K562 (cell line): ENCODE measurements around the gene CLCN5. TPM values are rescaled to one million over a fixed set of nuclear protein-coding genes. Genes with fewer than 3 reads are reported as not detected.

Experiments
- ATAC-seq: fragments of 200-7000 bp; cut with Tn5 transposase; 3 replicates; pipeline ENCODE4 v1.9.1; 2020; ENCODE audit warnings: moderate library complexity
- BruUV-seq: library from RNA; stranded (reverse); fragments of 400-500 nt; replicated peaks from 2 replicates; lab custom pipeline; 2021; lab: Mats Ljungman, UMichigan
- CTCF ChIA-PET: fragments of 300-600 bp; formaldehyde crosslinking; extraction: SDS; loops from one replicate; lab custom pipeline; 2021; ENCODE audit warnings: low intra/inter-chr PET ratio; lab: Yijun Ruan, JAX
- POLR2A ChIA-PET: fragments of 300-600, 350-650 bp; sonication (Branson Sonifier 250); formaldehyde crosslinking; extraction: SDS; loops from one replicate; lab custom pipeline; 2021; ENCODE audit warnings: antibody characterized with exemption, inconsistent platforms; lab: Yijun Ruan, JAX
- DNase-seq, 4 experiments: peaks; one replicate each; pipeline versions ENCODE4 v3.0.0 to v3.0.0-alpha.2; 2011 to 2018; ENCODE audit warnings: low spot score in 3 of 4, mixed read lengths in 3 of 4; ENCODE audit errors: extremely low read depth in 1 of 4
- FAIRE-seq: peaks from 2 replicates; lab custom pipeline; 2011; peaks lifted over from hg19 to GRCh38; lab: Jason Lieb, UNC
- H2AFZ ChIP-seq: 2 replicates; pipeline ENCODE4 v1.6.0; 2011; ENCODE audit warnings: low read depth, low read length, control low read depth, inconsistent platforms
- H3K27ac ChIP-seq: fragments of 200-600 bp; 3 replicates; pipeline ENCODE4 v1.8.0; 2011; ENCODE audit warnings: low read depth, mild to moderate bottlenecking, control low read depth, inconsistent platforms, low read length, moderate library complexity, mixed read lengths; ENCODE audit errors: extremely low read depth
- H3K27me3 ChIP-seq, 2 experiments: fragments of 300-600 bp in 1 of 2; 2 replicates in 1 of 2; 3 replicates in 1 of 2; pipeline versions ENCODE4 v1.6.0 to v1.8.0; 2011; ENCODE audit warnings: inconsistent platforms in 2 of 2, low read length in 2 of 2, mild to moderate bottlenecking in 1 of 2, mixed read lengths in 1 of 2, moderate library complexity in 1 of 2; ENCODE audit not compliant: control insufficient read depth in 2 of 2, insufficient read depth in 2 of 2
- H3K36me3 ChIP-seq: fragments of 300-600 bp; 3 replicates; pipeline ENCODE4 v1.8.0; 2011; ENCODE audit warnings: mild to moderate bottlenecking, low read length, inconsistent platforms; ENCODE audit not compliant: control insufficient read depth, insufficient read depth
- H3K4me1 ChIP-seq, 2 experiments: fragments of 200-600 bp in 1 of 2; replicated peaks in 1 of 2; 2 replicates in 1 of 2; 3 replicates in 1 of 2; pipeline versions ENCODE4 v1.5.1 to v1.8.0; 2011; ENCODE audit warnings: inconsistent platforms in 2 of 2, low read length in 2 of 2, mild to moderate bottlenecking in 1 of 2, mixed read lengths in 1 of 2, moderate library complexity in 1 of 2; ENCODE audit not compliant: control insufficient read depth in 2 of 2, insufficient read depth in 2 of 2
- H3K4me2 ChIP-seq: 2 replicates; pipeline ENCODE4 v1.6.1; 2011; ENCODE audit warnings: low read length, control low read depth, inconsistent platforms, mixed read lengths; ENCODE audit not compliant: insufficient read depth
- H3K4me3 ChIP-seq: fragments of 200-600 bp; sonication (generic), shearing (Covaris generic); 2 replicates; pipeline ENCODE4 v1.5.1; 2016; ENCODE audit warnings: control low read depth, inconsistent platforms
- H3K79me2 ChIP-seq: fragments of 200-600 bp; 3 replicates; pipeline ENCODE4 v1.8.0; 2011; ENCODE audit warnings: low read length, inconsistent platforms; ENCODE audit not compliant: control insufficient read depth, insufficient read depth
- H3K9ac ChIP-seq, 2 experiments: 2 replicates each; pipeline versions ENCODE4 v1.6.0 to v1.6.1; 2011; ENCODE audit warnings: low read depth in 2 of 2, low read length in 2 of 2, control low read depth in 1 of 2, inconsistent platforms in 1 of 2, mild to moderate bottlenecking in 1 of 2, mixed read lengths in 1 of 2; ENCODE audit not compliant: insufficient read depth in 1 of 2
- H3K9me1 ChIP-seq: one replicate; pipeline ENCODE4 v1.6.0; 2011; ENCODE audit warnings: inconsistent platforms, mild to moderate bottlenecking, low read length, moderate library complexity; ENCODE audit not compliant: control insufficient read depth, insufficient read depth
- H3K9me3 ChIP-seq: replicated peaks from 2 replicates; pipeline ENCODE4 v1.5.1; 2011; ENCODE audit warnings: low read depth, low read length, inconsistent platforms; ENCODE audit not compliant: control insufficient read depth, insufficient read depth
- H4K20me1 ChIP-seq: replicated peaks from 2 replicates; pipeline ENCODE4 v1.6.1; 2011; ENCODE audit warnings: low read length, inconsistent platforms, mixed read lengths; ENCODE audit not compliant: control insufficient read depth, insufficient read depth
- BACH1 ChIP-seq: fragments of 200-800 bp; sonication (Bioruptor generic); IDR thresholded peaks from 2 replicates; pipeline ENCODE4 v1.6.1; 2016; ENCODE audit warnings: missing genetic modification characterization, missing compliant biosample characterization
- BRD9 ChIP-seq: fragments of 450-650 bp; IDR thresholded peaks from 2 replicates; pipeline ENCODE4 v1.6.1; 2018; ENCODE audit warnings: low read depth; ENCODE audit not compliant: partially characterized antibody
- COPS2 ChIP-seq: fragments of 450-650 bp; conservative IDR thresholded peaks from 2 replicates; pipeline ENCODE4 v1.6.1; 2016; ENCODE audit warnings: mild to moderate bottlenecking, moderate library complexity
- EWSR1 ChIP-seq: fragments of 450-650 bp; IDR thresholded peaks from 2 replicates; pipeline ENCODE4 v1.6.1; 2018; ENCODE audit warnings: borderline replicate concordance, mild to moderate bottlenecking, low read depth, moderate library complexity; ENCODE audit not compliant: partially characterized antibody
- IRF2 ChIP-seq: sonication (generic); formaldehyde crosslinking; IDR thresholded peaks from 2 replicates; pipeline ENCODE4 v1.8.1; 2022; ENCODE audit warnings: mild to moderate bottlenecking, missing genetic modification reagents
- POLR3A ChIP-seq: IDR thresholded peaks from 2 replicates; pipeline ENCODE4 v1.6.1; 2011; ENCODE audit warnings: borderline replicate concordance, mild to moderate bottlenecking, moderate library complexity; ENCODE audit not compliant: insufficient read length, insufficient read depth; ENCODE audit errors: extremely low read depth
- PYGO2 ChIP-seq: fragments of 450-650 bp; IDR thresholded peaks from 2 replicates; pipeline ENCODE4 v1.6.1; 2016; ENCODE audit warnings: mild to moderate bottlenecking, missing genetic modification characterization, moderate library complexity, missing compliant biosample characterization
- SNAPC5 ChIP-seq: fragments of 250-450 bp; sonication (Bioruptor Pico); IDR thresholded peaks from 2 replicates; pipeline ENCODE4 v1.8.0; 2021; ENCODE audit warnings: moderate library complexity, mild to moderate bottlenecking, inconsistent platforms
- SRSF7 ChIP-seq: fragments of 200-400 bp; formaldehyde crosslinking; optimal IDR thresholded peaks from 2 replicates; pipeline ENCODE3; 2017; ENCODE audit warnings: mild to moderate bottlenecking, low read depth, low read length
- SRSF9 ChIP-seq: fragments of 200-400 bp; formaldehyde crosslinking; IDR thresholded peaks from 2 replicates; pipeline ENCODE4 v1.6.1; 2017; ENCODE audit warnings: low read depth, low read length, borderline replicate concordance
- STAT5B ChIP-seq: fragments of 250-450 bp; sonication (Bioruptor Pico); IDR thresholded peaks from 2 replicates; pipeline ENCODE4 v1.8.0; 2021; ENCODE audit warnings: mild to moderate bottlenecking, inconsistent platforms
- TEAD4 ChIP-seq, 2 experiments: sonication (generic) in 1 of 2; formaldehyde crosslinking in 1 of 2; IDR thresholded peaks; 2 replicates each; pipeline versions ENCODE4 v1.6.1 to v1.8.0; 2012 to 2022; ENCODE audit warnings: borderline replicate concordance in 1 of 2, inconsistent platforms in 1 of 2, low read length in 1 of 2, mild to moderate bottlenecking in 1 of 2, missing genetic modification reagents in 1 of 2
- TFAM ChIP-seq: fragments of 250-450 bp; sonication (Bioruptor Pico); conservative IDR thresholded peaks from 2 replicates; pipeline ENCODE4 v1.5.0; 2021; ENCODE audit warnings: mild to moderate bottlenecking, moderate library complexity
- THRAP3 ChIP-seq: fragments of 450-650 bp; IDR thresholded peaks from 2 replicates; pipeline ENCODE4 v1.6.1; 2016; ENCODE audit warnings: mild to moderate bottlenecking, inconsistent platforms, borderline replicate concordance
- ZBTB49 ChIP-seq: sonication (generic); formaldehyde crosslinking; IDR thresholded peaks from 2 replicates; pipeline ENCODE4 v1.8.0; 2022; ENCODE audit warnings: missing genetic modification reagents, mild to moderate bottlenecking, borderline replicate concordance
- ZNF217 ChIP-seq: sonication (generic); formaldehyde crosslinking; IDR thresholded peaks from 2 replicates; pipeline ENCODE4 v1.8.0; 2022; ENCODE audit warnings: mild to moderate bottlenecking, missing genetic modification reagents
- ZNF23 ChIP-seq: fragments of 250-450 bp; sonication (Bioruptor Pico); IDR thresholded peaks from 2 replicates; pipeline ENCODE4 v1.4.0; 2020; ENCODE audit warnings: mild to moderate bottlenecking
- ZZZ3 ChIP-seq: fragments of 450-650 bp; IDR thresholded peaks from 2 replicates; pipeline ENCODE4 v1.6.1; 2016; ENCODE audit warnings: antibody characterized with exemption, mild to moderate bottlenecking, moderate library complexity
- WGBS: fragments of 100-300 bp; shearing (Covaris generic); methylation state at CpG from one replicate; pipeline ENCODE4 v1.1.6; 2016; ENCODE audit warnings: low coverage, mixed read lengths; ENCODE audit not compliant: insufficient coverage; ENCODE audit errors: missing lambda C conversion rate; 5-methylcytosine and 5-hydroxymethylcytosine counted together
- in situ Hi-C: fragments of 300-500 bp; cut with MboI; formaldehyde crosslinking; loops from 4 replicates; pipeline ENCODE4 v1.15.0; 2018; ENCODE audit warnings: inconsistent platforms, mixed read lengths
- intact Hi-C: fragments of 100-400 bp; cut with micrococcal nuclease; formaldehyde crosslinking; loops from 2 replicates; pipeline ENCODE4 v1.14.2; 2022
- polyA plus RNA-seq, 8 experiments: library from polyadenylated mRNA; depleted of rRNA in 4 of 8; stranded (reverse) in 5 of 8; unstranded in 3 of 8; fragments of >200 nt; fragmentation: Nextera tagmentation in 2 of 8; fragmentation: Illumina TruSeq in 1 of 8; extraction: Ambion mirVana in 2 of 8; extraction: Trizol in 1 of 8; gene quantifications; 2 replicates each; pipeline versions ENCODE4 v1.2.1 to v1.2.3, GENCODE V29; 2011 to 2014; ENCODE audit warnings: inconsistent platforms in 1 of 8, missing spikeins in 1 of 8
- total RNA-seq, 7 experiments: library from RNA; depleted of rRNA in 6 of 7; stranded (reverse); fragments of >200 nt in 6 of 7; fragmentation: Illumina TruSeq in 2 of 7; extraction: Trizol in 2 of 7; gene quantifications; 2 replicates each; pipeline versions ENCODE4 v1.2.1 to v1.2.3, GENCODE V29; 2011 to 2021; ENCODE audit warnings: low replicate concordance in 1 of 7

The CLCN5 gene
- total and polyA plus RNA-seq, 9 of the 15 experiments (the other 6 are each of a cell fraction or from before 2014, with no cell fraction given) = 0.94 to 11.8 (median 7.1) TPM

- Histone ChIP-seq H3K9me3 (no peaks in the 10 kb centered on the region), H3K4me2 (no peak overlapping the region), H3K79me2 (no peaks in the 10 kb centered on the region), H3K27me3 (no peaks in the 10 kb centered on the region), H3K9me1 (no peaks in the 10 kb centered on the region), H3K4me3 (no peak overlapping the region), H2AFZ (no peak overlapping the region), H3K36me3 (no peaks in the 10 kb centered on the region), H3K27ac (no peak overlapping the region), H3K4me1 (no peaks in the 10 kb centered on the region), H4K20me1 (no peaks in the 10 kb centered on the region), H3K9ac (no peak overlapping the region)
- no peak for DNase-seq
- POLR2A ChIA-PET = interaction anchor here (0.7 kb wide), 1 partner anchor 19 kb away, joined by 3 read pairs; no protein-coding TSS in a partner anchor
- 54% methylated on average over 4 of the region's 4 CpGs for WGBS
- ATAC-seq = no peak
- intact Hi-C loops (no loop called here), in situ Hi-C loops (loop anchor here (10.0 kb wide), 1 partner anchor 179 kb away; no protein-coding TSS in a partner anchor)
- no peak for FAIRE-seq
- no peak for TF ChIP-seq EWSR1
- no peak for TF ChIP-seq SNAPC5 (CRISPR knock-in tag)
- no peak for TF ChIP-seq SRSF9
- no peak for TF ChIP-seq ZNF217 (CRISPR knock-in tag)
- no peak for TF ChIP-seq BACH1 (tag)
- TF ChIP-seq IRF2 (CRISPR knock-in tag) = no peak
- TF ChIP-seq PYGO2 (tag) = no peak
- TF ChIP-seq THRAP3 = no peak
- TF ChIP-seq SRSF7 = no peak
- TF ChIP-seq BRD9 = no peak
- no peak for TF ChIP-seq ZBTB49 (CRISPR knock-in tag)
- no peak for TF ChIP-seq TFAM
- TF ChIP-seq ZNF23 (CRISPR knock-in tag) = no peak
- no peak for TF ChIP-seq ZZZ3
- no peak for TF ChIP-seq COPS2
- no peak for TF ChIP-seq STAT5B (CRISPR knock-in tag)
- no peak for TF ChIP-seq POLR3A
- TF ChIP-seq TEAD4 (IDR thresholded peaks at IDR 0.05; ENCODE audit: low read length) = no peak
- TF ChIP-seq TEAD4 (CRISPR knock-in tag; IDR thresholded peaks at IDR 0.05; ENCODE audit: borderline replicate concordance) = no peak
- CTCF ChIA-PET = interaction anchor here (0.6 kb wide), 1 partner anchor 111 kb away, joined by 4 read pairs; the partner anchor contains the start of gene CCNB3
- BruUV-seq = no TSS peak
These were observed 171.2 kb downstream of the CLCN5 start for GRCh38 chrX:50093625-50094024.
